Measurements from ENCODE around the gene TNF. TPM values are rescaled to one million over a fixed set of nuclear protein-coding genes. Genes with fewer than 3 reads are reported as not detected.
A peak's percentile ranks its signal among the peaks of the same experiment; 100 is the strongest.

The TNF gene
- total RNA-seq, 1 experiment from 2014 or later = not detected

GRCh38 chr6:31530659-31531058, 44.7 kb upstream of the TNF start:
- H3K27me3 ChIP-seq (ENCODE audit: insufficient read depth, low read length) = no peaks in the 10 kb centered on the region
- no peak overlapping the region for H2BK12ac ChIP-seq (ENCODE audit: insufficient read length, low read depth, low read length)
- peaks cover 7% of the 10 kb centered on the region for H3K79me1 ChIP-seq (ENCODE audit: insufficient read depth, low read depth, low read length, poor library complexity, severe bottlenecking)
- no peak overlapping the region for H3K9ac ChIP-seq (ENCODE audit: extremely low read depth, insufficient read length, low read length)
- no peak overlapping the region for H3T11ph ChIP-seq (ENCODE audit: low read length)
- Mint-ChIP-seq H3K4me3 (no peak overlapping the region), H3K27ac (peak overlapping the region in 2 of 3 experiments; percentile 19 to 28; a peak in 2 of 7 replicates), H3K9me3 (no peaks in the 10 kb centered on the region; a peak in 1 of 5 replicates), H3K36me3 (ENCODE audit: insufficient read depth in 1 of 3, low read depth in 3 of 3) (peaks cover 54 to 64% (median 59%) of the 10 kb centered on the region in 3 experiments), H3K4me1 (peaks cover 23 to 33% of the 10 kb centered on the region in 2 experiments), H3K27me3 (ENCODE audit: low read depth) (no peaks in the 10 kb centered on the region)
- WGBS (ENCODE audit: extremely low coverage, insufficient read length, low lambda C conversion rate) = no CpG with 5 or more reads among the region's 6 CpGs
- no peak overlapping the region for H3K23ac ChIP-seq (ENCODE audit: insufficient read length, low read depth, low read length)
- DNase-seq = no peak
- no peak overlapping the region for H4K8ac ChIP-seq (replicated peaks; ENCODE audit: insufficient read length, low read depth, low read length)
- H2AK5ac ChIP-seq (ENCODE audit: insufficient read length, low read length) = no peak overlapping the region
- H3K4ac ChIP-seq (ENCODE audit: low read depth, low read length) = no peak overlapping the region
- no peak overlapping the region for H3K27ac ChIP-seq (ENCODE audit: insufficient read length, low read depth, low read length)
- H3K18ac ChIP-seq (ENCODE audit: insufficient read length, low read depth, low read length) = no peak overlapping the region
- H4K91ac ChIP-seq (ENCODE audit: insufficient read length, low read depth, low read length) = no peak overlapping the region
- H3K79me2 ChIP-seq (ENCODE audit: insufficient read depth, low read length) = no peaks in the 10 kb centered on the region; the same call in 1 of the 2 replicates
- peaks cover 4% of the 10 kb centered on the region for H4K20me1 ChIP-seq (ENCODE audit: control insufficient read depth, insufficient read depth, insufficient read length)
- H2AFZ ChIP-seq (ENCODE audit: low read length) = no peak overlapping the region
- H2BK20ac ChIP-seq (ENCODE audit: low read depth, low read length, poor library complexity, severe bottlenecking) = no peak overlapping the region
- no peak overlapping the region for H2BK15ac ChIP-seq (ENCODE audit: low read depth, low read length)
- H3K4me1 ChIP-seq (ENCODE audit: insufficient read depth, low read length) = no peaks in the 10 kb centered on the region; the same call in 1 of the 2 replicates
- H4K5ac ChIP-seq (ENCODE audit: insufficient read length, low read depth, low read length) = no peak overlapping the region
- H3K9me3 ChIP-seq (ENCODE audit: control insufficient read depth, low read depth, low read length) = no peaks in the 10 kb centered on the region
- no peak overlapping the region for H3K14ac ChIP-seq (ENCODE audit: insufficient read depth, low read length)
- no peak overlapping the region for H2BK5ac ChIP-seq (ENCODE audit: insufficient read length, low read length)
- TF ChIP-seq, protein P1, sequence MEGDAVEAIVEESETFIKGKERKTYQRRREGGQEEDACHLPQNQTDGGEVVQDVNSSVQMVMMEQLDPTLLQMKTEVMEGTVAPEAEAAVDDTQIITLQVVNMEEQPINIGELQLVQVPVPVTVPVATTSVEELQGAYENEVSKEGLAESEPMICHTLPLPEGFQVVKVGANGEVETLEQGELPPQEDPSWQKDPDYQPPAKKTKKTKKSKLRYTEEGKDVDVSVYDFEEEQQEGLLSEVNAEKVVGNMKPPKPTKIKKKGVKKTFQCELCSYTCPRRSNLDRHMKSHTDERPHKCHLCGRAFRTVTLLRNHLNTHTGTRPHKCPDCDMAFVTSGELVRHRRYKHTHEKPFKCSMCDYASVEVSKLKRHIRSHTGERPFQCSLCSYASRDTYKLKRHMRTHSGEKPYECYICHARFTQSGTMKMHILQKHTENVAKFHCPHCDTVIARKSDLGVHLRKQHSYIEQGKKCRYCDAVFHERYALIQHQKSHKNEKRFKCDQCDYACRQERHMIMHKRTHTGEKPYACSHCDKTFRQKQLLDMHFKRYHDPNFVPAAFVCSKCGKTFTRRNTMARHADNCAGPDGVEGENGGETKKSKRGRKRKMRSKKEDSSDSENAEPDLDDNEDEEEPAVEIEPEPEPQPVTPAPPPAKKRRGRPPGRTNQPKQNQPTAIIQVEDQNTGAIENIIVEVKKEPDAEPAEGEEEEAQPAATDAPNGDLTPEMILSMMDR (conservative IDR thresholded peaks at IDR 0.05) = no peak; the same call in 2 of the 3 replicates
- no peaks in the 10 kb centered on the region for H3K23me2 ChIP-seq (ENCODE audit: insufficient read length, low read depth, low read length, poor library complexity, severe bottlenecking)
- no peak overlapping the region for H3K4me2 ChIP-seq (ENCODE audit: insufficient read depth, insufficient read length, low read length)
- no peak overlapping the region for H3K56ac ChIP-seq (ENCODE audit: insufficient read length, low read depth, low read length)
- no peak overlapping the region for H2BK120ac ChIP-seq (ENCODE audit: low read depth, low read length, poor library complexity, severe bottlenecking)
